Activated T-cell treated with anti-CD3 and anti-CD28 coated beads, Interleukin-2, amount 50 U/mL, for 72 hours (primary cell): ENCODE measurements around the gene KIF21A. TPM values are rescaled to one million over a fixed set of nuclear protein-coding genes. Genes with fewer than 3 reads are reported as not detected.

Experiments used
- ATAC-seq, 2 donors: fragments of 150-1000 bp; cut with Tn5 transposase; replicated peaks in 1 of 2; 2 replicates each; pipeline ENCODE4 v1.10.0; 2021; ENCODE audit warnings: moderate library complexity in 2 of 2, mild to moderate bottlenecking in 1 of 2
- DNase-seq, 2 donors: peaks; one replicate each; pipeline ENCODE4 v3.0.0; 2021 to 2022; ENCODE audit warnings: mixed read lengths in 1 of 2
- H3K27ac Mint-ChIP-seq: one replicate; pipeline ENCODE4 v1.8.0; 2022; ENCODE audit warnings: mild to moderate bottlenecking, moderate library complexity, mixed read lengths
- H3K27me3 Mint-ChIP-seq: one replicate; pipeline ENCODE4 v1.8.0; 2022; ENCODE audit warnings: low read depth, mixed read lengths
- H3K36me3 Mint-ChIP-seq, 2 donors: one replicate each; pipeline ENCODE4 v1.8.0; 2022; ENCODE audit warnings: mixed read lengths in 2 of 2, mild to moderate bottlenecking in 1 of 2; ENCODE audit not compliant: insufficient read depth in 2 of 2
- H3K4me1 Mint-ChIP-seq: one replicate; pipeline ENCODE4 v1.8.0; 2022; ENCODE audit warnings: low read depth, mixed read lengths
- H3K4me3 Mint-ChIP-seq, 2 donors: one replicate each; pipeline ENCODE4 v1.8.0; 2022; ENCODE audit warnings: mild to moderate bottlenecking in 2 of 2, mixed read lengths in 2 of 2, moderate library complexity in 2 of 2
- H3K9me3 Mint-ChIP-seq, 2 donors: one replicate each; pipeline ENCODE4 v1.8.0; 2022; ENCODE audit warnings: mixed read lengths in 2 of 2
- total RNA-seq, 2 donors: library from RNA; stranded (reverse); gene quantifications; one replicate each; pipeline ENCODE4 v1.2.3, GENCODE V29; 2022

The KIF21A gene
- total RNA-seq, 2 donors from 2014 or later: 24.8 to 26.4 TPM

DNA sequence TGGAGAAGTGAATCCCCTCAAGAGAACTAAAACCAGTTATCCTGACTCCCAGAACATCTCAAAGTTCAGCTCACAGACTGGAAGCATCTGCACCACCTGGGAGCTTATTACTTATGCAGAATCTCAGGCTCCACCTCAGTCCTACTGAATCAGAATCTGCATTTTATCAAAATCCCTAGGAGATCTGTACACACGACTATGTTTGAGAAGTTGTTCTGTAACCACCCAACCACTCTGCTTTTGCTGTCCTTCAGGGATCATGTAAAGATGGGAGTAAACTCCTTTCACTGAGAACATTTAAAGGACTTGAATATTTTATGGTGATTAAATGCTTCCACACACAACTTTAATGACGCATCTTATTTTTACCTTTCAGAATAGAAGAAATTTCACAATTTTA, 98.0 kb downstream of the KIF21A start:
- Mint-ChIP-seq H3K4me3 (no peak overlapping the region), H3K27ac (no peak overlapping the region), H3K4me1 (peaks cover 19% of the 10 kb centered on the region), H3K36me3 (peaks cover 0 to 2% of the 10 kb centered on the region in 2 donors), H3K9me3 (no peaks in the 10 kb centered on the region), H3K27me3 (no peaks in the 10 kb centered on the region)
- DNase-seq (no peak), ATAC-seq (no peak)

DNA sequence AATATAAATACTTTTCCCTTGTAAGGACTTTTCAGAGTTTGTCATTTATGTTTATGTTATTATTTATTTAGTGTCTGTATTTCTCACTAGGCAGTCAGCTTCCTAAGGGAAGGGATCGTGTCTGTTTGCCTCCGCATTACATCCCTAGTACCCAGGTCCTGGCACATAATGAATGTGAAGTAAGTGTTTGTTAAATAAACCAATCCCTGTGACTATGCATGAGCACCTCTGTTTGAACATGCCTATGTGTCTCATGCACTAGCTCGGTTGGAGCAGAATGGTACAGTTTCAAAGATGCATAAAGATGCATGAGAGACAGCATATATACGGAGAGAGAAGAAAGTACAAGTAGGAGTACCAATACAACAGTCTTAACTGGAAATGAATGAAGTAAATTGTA, 99.3 kb downstream of the KIF21A start:
- H3K27me3 Mint-ChIP-seq: no peaks in the 10 kb centered on the region
- no peak overlapping the region for H3K4me3 Mint-ChIP-seq
- DNase-seq (no peak), ATAC-seq (no peak)
- H3K27ac Mint-ChIP-seq: no peak overlapping the region
- peaks cover 19% of the 10 kb centered on the region for H3K4me1 Mint-ChIP-seq
- H3K36me3 Mint-ChIP-seq: peaks cover 0 to 5% of the 10 kb centered on the region in 2 donors
- no peaks in the 10 kb centered on the region for H3K9me3 Mint-ChIP-seq

DNA sequence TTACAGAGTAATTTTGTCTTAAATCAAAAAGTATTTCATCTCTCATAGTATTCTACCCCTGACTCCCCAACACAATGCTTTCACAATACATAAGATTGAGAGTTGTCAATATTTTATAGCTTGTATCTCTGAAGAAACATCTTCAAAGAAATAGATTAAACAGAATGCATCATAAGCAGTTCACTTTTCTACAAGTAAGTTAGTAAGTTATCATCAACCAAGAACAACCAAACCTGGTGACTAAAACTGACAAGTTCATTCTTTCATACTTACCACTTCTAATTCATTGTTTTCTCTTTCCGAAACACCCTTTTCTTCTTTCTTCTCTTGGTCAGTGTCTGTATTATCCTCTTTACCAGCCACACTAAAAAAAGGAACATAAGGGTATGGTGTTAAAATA, 101.2 kb downstream of the KIF21A start:
- ATAC-seq (peak in 1 of 2 donors; percentile 58), DNase-seq (no peak)
- H3K9me3 Mint-ChIP-seq: no peaks in the 10 kb centered on the region
- peaks cover 0 to 5% of the 10 kb centered on the region in 2 donors for H3K36me3 Mint-ChIP-seq
- no peaks in the 10 kb centered on the region for H3K27me3 Mint-ChIP-seq
- peak overlapping the region in 1 of 2 donors; percentile 71 for H3K4me3 Mint-ChIP-seq
- peaks cover 19% of the 10 kb centered on the region for H3K4me1 Mint-ChIP-seq
- peak overlapping the region; percentile 78 for H3K27ac Mint-ChIP-seq

DNA sequence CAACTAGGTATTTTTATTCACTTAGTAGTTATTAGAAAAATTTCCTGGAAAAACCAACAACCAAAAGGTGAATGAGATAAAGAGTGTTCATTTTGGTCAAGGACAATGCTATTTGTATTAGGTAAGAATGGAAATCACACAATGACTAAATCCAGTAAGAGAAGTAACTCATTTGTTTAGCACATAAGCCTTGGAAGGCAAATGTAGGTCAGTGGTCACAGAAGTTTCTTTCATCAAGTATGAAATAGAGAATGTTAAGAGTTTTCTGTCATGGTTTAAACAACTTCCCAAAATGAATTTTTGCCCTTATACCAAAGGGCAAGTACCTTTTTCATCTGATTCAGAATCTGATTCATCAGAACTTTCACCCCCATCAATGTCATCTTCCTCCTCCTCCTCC, 101.7 kb downstream of the KIF21A start:
- no peaks in the 10 kb centered on the region for H3K27me3 Mint-ChIP-seq
- peak; percentile 46 to 85 for ATAC-seq
- H3K4me1 Mint-ChIP-seq: peaks cover 19% of the 10 kb centered on the region
- H3K27ac Mint-ChIP-seq: peak overlapping the region; percentile 78
- no peaks in the 10 kb centered on the region for H3K9me3 Mint-ChIP-seq
- H3K4me3 Mint-ChIP-seq: peak overlapping the region in 1 of 2 donors; percentile 71
- no peak for DNase-seq
- peaks cover 0 to 5% of the 10 kb centered on the region in 2 donors for H3K36me3 Mint-ChIP-seq

DNA sequence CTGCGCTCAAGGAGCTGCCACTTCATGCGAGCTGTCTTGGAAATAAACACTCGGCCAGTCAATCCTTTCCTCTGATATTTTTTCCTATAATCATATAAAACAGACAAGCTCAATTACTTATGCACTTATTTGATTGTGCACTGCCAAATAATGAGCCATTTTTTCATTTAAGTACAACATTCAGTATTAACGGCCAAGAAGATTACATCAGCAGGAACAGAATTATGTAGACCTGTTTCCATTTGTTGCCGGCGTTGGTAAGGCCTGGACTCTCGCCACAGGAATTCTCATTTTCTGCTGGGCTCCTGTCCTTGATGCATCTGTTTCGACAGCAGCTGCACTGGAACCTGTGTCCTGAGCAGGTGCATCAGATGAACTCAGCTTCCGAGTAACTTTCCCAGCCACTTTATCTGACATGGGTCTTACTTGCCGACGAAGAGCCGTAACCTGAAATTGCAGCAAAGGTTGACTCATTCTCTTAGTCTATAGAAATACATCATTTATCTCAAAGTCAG, 110.2 kb downstream of the KIF21A start:
- Mint-ChIP-seq H3K4me1 (peaks cover 12% of the 10 kb centered on the region), H3K27me3 (no peaks in the 10 kb centered on the region), H3K27ac (no peak overlapping the region), H3K4me3 (no peak overlapping the region), H3K9me3 (no peaks in the 10 kb centered on the region), H3K36me3 (peaks cover 2 to 17% of the 10 kb centered on the region in 2 donors)
- ATAC-seq: no peak
- no peak for DNase-seq

DNA sequence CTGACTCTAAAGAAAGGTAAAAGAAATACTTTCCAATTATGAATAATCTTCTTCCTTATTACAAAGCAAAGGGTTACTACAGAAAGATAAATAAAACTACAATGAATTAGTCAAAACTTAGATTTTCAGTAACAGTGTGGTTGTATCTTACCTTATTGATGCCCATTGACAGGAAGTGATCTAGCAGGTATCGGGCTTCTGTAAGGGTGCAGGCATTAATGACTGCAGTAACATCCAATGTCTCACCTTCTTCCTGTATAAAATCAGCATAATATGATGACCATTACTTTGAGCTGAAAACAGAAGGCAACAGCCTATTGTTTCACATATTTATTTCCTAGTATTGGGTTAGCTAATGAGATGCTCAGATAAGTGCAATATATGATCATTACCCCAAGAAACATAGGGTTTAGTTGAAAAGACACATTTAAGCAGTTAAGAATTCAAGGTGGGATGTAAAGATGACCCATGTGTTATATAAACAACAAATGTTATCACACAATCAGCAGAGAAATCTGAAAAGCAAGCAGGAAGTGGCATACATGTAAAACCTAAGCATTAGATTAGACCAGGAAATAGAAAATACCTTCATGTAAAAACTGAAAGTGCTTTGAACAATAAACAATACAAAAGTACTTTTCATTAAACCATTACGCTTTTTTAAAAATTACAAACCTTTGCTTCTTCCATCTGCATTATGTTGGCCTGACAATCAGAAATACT, 111.2 kb downstream of the KIF21A start:
- ATAC-seq (peak; percentile 46 to 69), DNase-seq (no peak)
- no peaks in the 10 kb centered on the region for H3K27me3 Mint-ChIP-seq
- H3K9me3 Mint-ChIP-seq: no peaks in the 10 kb centered on the region
- peaks cover 12% of the 10 kb centered on the region for H3K4me1 Mint-ChIP-seq
- peak overlapping the region in 1 of 2 donors; percentile 19 for H3K4me3 Mint-ChIP-seq
- H3K27ac Mint-ChIP-seq: peak overlapping the region; percentile 41
- peaks cover 2 to 17% of the 10 kb centered on the region in 2 donors for H3K36me3 Mint-ChIP-seq

DNA sequence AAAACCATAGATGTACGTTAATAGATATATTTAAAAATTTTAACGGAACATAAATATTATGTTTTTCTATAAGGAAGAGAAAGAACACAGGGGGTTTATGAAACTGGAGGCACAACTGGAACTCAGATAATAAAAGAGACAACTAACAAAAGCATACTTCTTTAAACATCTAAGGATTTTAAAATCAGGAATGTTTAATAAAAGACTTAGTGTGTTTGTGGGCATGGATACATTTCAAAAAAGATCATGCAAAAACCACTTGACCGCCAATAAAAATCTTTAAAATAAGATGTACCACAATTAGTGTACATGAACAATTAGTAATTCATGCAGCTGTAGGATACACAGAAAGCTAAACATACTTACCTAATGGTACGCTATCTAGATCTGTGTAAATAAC, 113.0 kb downstream of the KIF21A start:
- DNase-seq (no peak), ATAC-seq (no peak)
- H3K36me3 Mint-ChIP-seq: peaks cover 2 to 17% of the 10 kb centered on the region in 2 donors
- no peaks in the 10 kb centered on the region for H3K27me3 Mint-ChIP-seq
- H3K9me3 Mint-ChIP-seq: no peaks in the 10 kb centered on the region
- H3K27ac Mint-ChIP-seq: no peak overlapping the region
- peaks cover 12% of the 10 kb centered on the region for H3K4me1 Mint-ChIP-seq
- no peak overlapping the region for H3K4me3 Mint-ChIP-seq

DNA sequence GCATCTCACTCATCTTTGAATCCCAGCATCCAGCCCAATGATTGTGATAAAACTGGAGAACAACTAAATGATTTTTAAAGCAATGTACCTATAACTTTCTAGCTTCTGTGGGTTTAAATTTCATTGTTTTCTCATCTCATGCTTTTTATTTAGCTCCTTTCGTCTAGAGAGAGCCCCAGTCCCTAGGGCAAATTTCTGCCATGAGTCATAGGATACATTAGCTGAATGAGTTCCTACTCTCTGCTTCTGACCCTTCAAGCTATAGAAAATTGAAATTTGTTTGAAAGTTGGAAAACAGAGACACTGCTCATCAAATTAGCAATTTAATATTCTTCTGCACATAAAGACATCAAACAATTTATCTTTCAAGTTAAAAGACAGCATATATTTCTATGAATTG, 113.9 kb downstream of the KIF21A start:
- no peaks in the 10 kb centered on the region for H3K27me3 Mint-ChIP-seq

DNA sequence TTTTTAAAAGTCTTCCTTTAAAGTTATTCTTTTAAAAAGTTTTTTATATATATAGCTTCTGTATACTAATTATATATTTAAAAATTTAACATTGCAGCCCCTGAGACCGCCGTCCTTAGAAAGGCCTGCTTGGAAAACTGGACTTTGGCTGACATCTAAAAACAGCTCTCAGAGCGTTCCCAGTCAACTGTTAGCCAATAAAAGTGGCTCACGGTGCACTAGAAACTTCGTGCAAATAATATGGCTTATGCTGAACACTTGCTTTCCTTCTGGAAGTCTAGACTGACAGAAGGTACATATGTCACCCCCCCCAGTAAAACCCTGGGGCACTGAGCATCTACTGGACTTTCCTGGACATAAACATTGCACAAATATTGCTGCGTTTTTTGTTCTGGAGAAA, 115.0 kb downstream of the KIF21A start:
- no peak overlapping the region for H3K27ac Mint-ChIP-seq
- no peaks in the 10 kb centered on the region for H3K9me3 Mint-ChIP-seq
- DNase-seq: no peak
- H3K4me1 Mint-ChIP-seq: peaks cover 12% of the 10 kb centered on the region
- ATAC-seq: no peak
- peaks cover 2 to 17% of the 10 kb centered on the region in 2 donors for H3K36me3 Mint-ChIP-seq
- no peaks in the 10 kb centered on the region for H3K27me3 Mint-ChIP-seq
- H3K4me3 Mint-ChIP-seq: no peak overlapping the region

More for the DNA sequence above, 113.9 kb downstream of the KIF21A start:
- H3K4me3 Mint-ChIP-seq: no peak overlapping the region
- DNase-seq: no peak
- peaks cover 2 to 17% of the 10 kb centered on the region in 2 donors for H3K36me3 Mint-ChIP-seq
- H3K4me1 Mint-ChIP-seq: peaks cover 12% of the 10 kb centered on the region
- H3K9me3 Mint-ChIP-seq: no peaks in the 10 kb centered on the region
- no peak for ATAC-seq
- H3K27ac Mint-ChIP-seq: no peak overlapping the region

DNA sequence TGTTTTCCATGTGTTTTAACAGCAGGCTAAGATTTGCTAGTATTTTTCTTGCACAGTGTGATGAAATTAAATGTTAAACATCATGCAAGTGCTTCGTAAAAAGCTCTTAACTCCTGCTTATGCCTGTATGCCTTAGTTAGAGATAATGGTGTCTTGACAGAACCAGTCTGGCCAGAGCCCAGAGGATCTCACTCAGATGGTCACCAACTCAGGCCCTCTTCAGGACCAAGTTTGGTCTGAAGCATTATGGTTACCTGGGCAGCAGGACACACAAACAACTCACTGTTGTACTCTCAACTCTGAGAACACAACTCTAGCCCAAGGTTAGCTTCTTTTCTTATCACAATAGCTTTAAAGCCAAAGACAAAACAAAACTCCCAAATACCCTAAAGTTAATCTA, 115.4 kb downstream of the KIF21A start:
- peaks cover 2 to 16% of the 10 kb centered on the region in 2 donors for H3K36me3 Mint-ChIP-seq
- no peak overlapping the region for H3K27ac Mint-ChIP-seq
- H3K4me3 Mint-ChIP-seq: no peak overlapping the region
- DNase-seq (no peak), ATAC-seq (no peak)
- H3K27me3 Mint-ChIP-seq: no peaks in the 10 kb centered on the region
- no peaks in the 10 kb centered on the region for H3K9me3 Mint-ChIP-seq
- peaks cover 12% of the 10 kb centered on the region for H3K4me1 Mint-ChIP-seq

DNA sequence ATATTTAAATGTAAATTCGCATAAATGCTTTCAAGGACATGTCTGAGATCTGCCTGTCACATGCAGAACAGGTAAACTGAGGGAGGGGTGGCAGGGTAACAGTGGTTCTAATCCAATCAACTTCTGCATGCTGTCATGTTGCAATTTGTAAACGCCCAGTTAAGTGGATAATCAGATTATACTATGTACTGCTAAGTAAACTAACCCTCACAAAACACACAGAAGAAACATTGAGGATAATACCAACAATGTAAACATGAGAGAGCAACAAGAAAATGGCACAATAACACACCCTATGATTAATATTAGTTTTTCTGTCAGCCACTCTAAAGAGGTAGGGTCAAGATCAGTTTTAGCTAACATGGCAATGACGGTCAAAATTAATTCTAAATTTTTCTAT, 123.7 kb downstream of the KIF21A start:
- ATAC-seq (no peak), DNase-seq (no peak)
- no peak overlapping the region for H3K27ac Mint-ChIP-seq
- H3K27me3 Mint-ChIP-seq: no peaks in the 10 kb centered on the region
- no peak overlapping the region for H3K4me3 Mint-ChIP-seq
- no peaks in the 10 kb centered on the region for H3K4me1 Mint-ChIP-seq
- H3K9me3 Mint-ChIP-seq: no peaks in the 10 kb centered on the region
- H3K36me3 Mint-ChIP-seq: peaks cover 0 to 2% of the 10 kb centered on the region in 2 donors

DNA sequence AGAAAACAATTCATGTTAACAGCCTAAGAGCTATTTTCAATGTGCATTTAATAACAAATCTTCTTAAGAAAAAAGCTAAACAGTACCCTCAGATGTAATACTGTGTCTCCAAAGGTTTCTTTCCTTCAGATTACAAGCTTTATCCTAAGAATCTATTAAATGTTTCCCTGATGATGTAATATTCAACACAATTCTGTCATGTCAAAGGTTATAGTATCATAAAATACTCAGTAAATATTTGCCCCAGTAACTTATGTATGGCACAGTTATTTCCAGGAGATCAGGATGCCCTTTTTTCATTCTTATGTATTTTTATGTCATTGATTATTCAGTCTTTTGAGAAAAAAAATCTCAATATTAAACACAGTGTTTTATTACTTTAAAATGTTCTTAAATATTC, 128.4 kb downstream of the KIF21A start:
- H3K27me3 Mint-ChIP-seq: no peaks in the 10 kb centered on the region
- H3K4me3 Mint-ChIP-seq: no peak overlapping the region
- no peaks in the 10 kb centered on the region for H3K4me1 Mint-ChIP-seq
- H3K36me3 Mint-ChIP-seq: peaks cover 2 to 3% of the 10 kb centered on the region in 2 donors
- no peaks in the 10 kb centered on the region for H3K9me3 Mint-ChIP-seq
- ATAC-seq (no peak), DNase-seq (no peak)
- H3K27ac Mint-ChIP-seq: no peak overlapping the region

DNA sequence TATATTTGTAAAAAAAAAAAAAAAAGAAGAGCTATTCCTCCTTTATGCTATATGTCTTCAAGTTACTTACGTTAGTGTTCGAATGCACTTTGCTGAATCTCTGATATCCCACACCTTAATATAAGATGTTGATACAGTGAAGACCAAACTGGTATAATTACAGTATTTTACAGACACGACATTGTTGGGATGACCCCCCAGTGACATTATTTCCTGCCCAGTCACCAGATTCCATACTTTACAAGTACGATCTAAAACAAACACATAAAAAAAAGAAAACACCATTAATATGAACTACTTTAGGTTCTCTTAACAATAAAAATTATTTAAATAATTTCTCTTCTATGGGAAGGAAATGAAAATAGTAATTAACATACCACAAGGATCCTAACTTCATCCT, 133.4 kb downstream of the KIF21A start:
- Mint-ChIP-seq H3K27ac (no peak overlapping the region), H3K4me3 (no peak overlapping the region), H3K36me3 (peaks cover 2 to 4% of the 10 kb centered on the region in 2 donors), H3K9me3 (no peaks in the 10 kb centered on the region), H3K4me1 (no peaks in the 10 kb centered on the region), H3K27me3 (no peaks in the 10 kb centered on the region)
- DNase-seq (no peak), ATAC-seq (no peak)

DNA sequence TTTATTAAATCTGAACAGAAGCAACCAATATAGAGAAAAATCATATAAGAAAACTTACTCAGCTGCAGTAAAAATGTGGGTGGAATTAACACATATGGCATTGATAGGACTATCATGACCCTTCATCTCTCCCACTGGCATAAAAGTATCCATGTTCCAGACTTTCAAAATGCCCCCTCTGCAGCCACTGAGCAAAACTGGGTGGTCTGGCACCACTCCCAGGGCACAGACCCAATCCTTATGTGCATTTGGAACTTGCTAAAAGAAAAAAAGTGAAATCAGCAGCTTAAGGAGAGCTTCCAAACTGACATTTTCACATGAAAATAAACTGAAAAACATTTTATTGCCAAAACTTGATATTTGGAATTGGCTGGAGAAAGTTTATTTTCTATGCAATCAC, 141.5 kb downstream of the KIF21A start:
- Mint-ChIP-seq H3K27me3 (no peaks in the 10 kb centered on the region), H3K4me3 (no peak overlapping the region), H3K4me1 (no peaks in the 10 kb centered on the region), H3K9me3 (no peaks in the 10 kb centered on the region), H3K36me3 (peaks cover 6 to 12% of the 10 kb centered on the region in 2 donors), H3K27ac (no peak overlapping the region)
- DNase-seq: no peak
- ATAC-seq: no peak
